Gastroesophageal sphincter (tissue), 3 donors: ENCODE data around the gene SLC35F3.

Source experiments
- EP300 ChIP-seq: sonication (generic); formaldehyde crosslinking; IDR thresholded peaks from one replicate; pipeline ENCODE4 v1.6.1; 2017; ENCODE audit warnings: antibody characterized with exemption, mild to moderate bottlenecking
- POLR2A ChIP-seq, 2 donors: fragments of 450-650 bp; IDR thresholded peaks; one replicate each; pipeline ENCODE4 v1.6.1; 2017; ENCODE audit warnings: antibody characterized with exemption in 2 of 2, mild to moderate bottlenecking in 2 of 2, moderate library complexity in 1 of 2
- POLR2AphosphoS5 ChIP-seq: sonication (generic); formaldehyde crosslinking; IDR thresholded peaks from one replicate; pipeline ENCODE4 v1.6.1; 2017; ENCODE audit warnings: antibody characterized with exemption
- TF ChIP-seq, protein P1 (sequence below), 4 experiments: fragments of 200-600 bp in 2 of 4; fragments of 450-650 bp in 2 of 4; sonication (generic) in 1 of 4; IDR thresholded peaks; one replicate each; pipeline ENCODE4 v1.5.1; 2017 to 2019; ENCODE audit warnings: antibody characterized with exemption in 4 of 4, mild to moderate bottlenecking in 2 of 4, moderate library complexity in 2 of 4

- TF ChIP-seq POLR2AphosphoS5 (no peak), POLR2A (IDR thresholded peaks at IDR 0.05) (no peak), EP300 (no peak)
- TF ChIP-seq, protein P1, sequence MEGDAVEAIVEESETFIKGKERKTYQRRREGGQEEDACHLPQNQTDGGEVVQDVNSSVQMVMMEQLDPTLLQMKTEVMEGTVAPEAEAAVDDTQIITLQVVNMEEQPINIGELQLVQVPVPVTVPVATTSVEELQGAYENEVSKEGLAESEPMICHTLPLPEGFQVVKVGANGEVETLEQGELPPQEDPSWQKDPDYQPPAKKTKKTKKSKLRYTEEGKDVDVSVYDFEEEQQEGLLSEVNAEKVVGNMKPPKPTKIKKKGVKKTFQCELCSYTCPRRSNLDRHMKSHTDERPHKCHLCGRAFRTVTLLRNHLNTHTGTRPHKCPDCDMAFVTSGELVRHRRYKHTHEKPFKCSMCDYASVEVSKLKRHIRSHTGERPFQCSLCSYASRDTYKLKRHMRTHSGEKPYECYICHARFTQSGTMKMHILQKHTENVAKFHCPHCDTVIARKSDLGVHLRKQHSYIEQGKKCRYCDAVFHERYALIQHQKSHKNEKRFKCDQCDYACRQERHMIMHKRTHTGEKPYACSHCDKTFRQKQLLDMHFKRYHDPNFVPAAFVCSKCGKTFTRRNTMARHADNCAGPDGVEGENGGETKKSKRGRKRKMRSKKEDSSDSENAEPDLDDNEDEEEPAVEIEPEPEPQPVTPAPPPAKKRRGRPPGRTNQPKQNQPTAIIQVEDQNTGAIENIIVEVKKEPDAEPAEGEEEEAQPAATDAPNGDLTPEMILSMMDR (IDR thresholded peaks at IDR 0.05), result no peak
These were observed 295.1 kb downstream of the SLC35F3 start for GRCh38 chr1:234199476-234200127.
